Activated CD8-positive, alpha-beta memory T cell treated with anti-CD3 and anti-CD28 coated beads for 1 hour (primary cell): Measurements from ENCODE around the gene CTSW.
"Not testable (repeated sequence)": the region's sequence is repeated elsewhere in the genome, so short reads cannot be mapped to it uniquely, and the experiment has no call there.

ENCODE experiments used
- DNase-seq, 2 donors: peaks; one replicate each; pipeline ENCODE4 v3.0.0-alpha.2; 2020; ENCODE audit warnings: low read depth in 1 of 2; ENCODE audit errors: extremely low read depth in 1 of 2

The CTSW gene

GRCh38 chr11:65883786-65884715, 4.4 kb downstream of the CTSW start:
- DNase-seq = no peak

GRCh38 chr11:65884716-65885092, 5.1 kb downstream of the CTSW start:
- DNase-seq = peak in 1 of 2 donors; percentile 70

- DNase-seq = no peak
Measured at GRCh38 chr11:65885231-65885630, 5.6 kb downstream of the CTSW start.

- no peak for DNase-seq
Measured at GRCh38 chr11:65885808-65886536, 6.3 kb downstream of the CTSW start.

- no peak for DNase-seq
Measured at GRCh38 chr11:65886826-65887722, 7.4 kb downstream of the CTSW start.

- DNase-seq = no peak
Measured at GRCh38 chr11:65887723-65888162, 8.1 kb downstream of the CTSW start.

GRCh38 chr11:65888163-65888814, 8.7 kb downstream of the CTSW start, which contains the start of gene FIBP:
Gene FIBP, minus strand, starts transcription at chr11:65888471. Its CDS starts 53 bp downstream, at chr11:65888418.
- peak; percentile 90 to 92 for DNase-seq

GRCh38 chr11:65890324-65891218, 10.9 kb downstream of the CTSW start, which contains the start of gene CCDC85B:
Gene CCDC85B, plus strand, starts transcription at chr11:65890673. Its CDS starts 111 bp downstream, at chr11:65890784.
- peak; percentile 92 to 98 for DNase-seq

- no peak for DNase-seq
Measured at GRCh38 chr11:65891219-65892136, 11.8 kb downstream of the CTSW start.

GRCh38 chr11:65892137-65892540, 12.5 kb downstream of the CTSW start:
- DNase-seq = not testable (repeated sequence)

GRCh38 chr11:65892661-65893317, 13.2 kb downstream of the CTSW start:
- no peak for DNase-seq

- DNase-seq = no peak
Measured at GRCh38 chr11:65894034-65894591, 14.5 kb downstream of the CTSW start.

- DNase-seq = no peak
Measured at GRCh38 chr11:65895482-65895981, 15.9 kb downstream of the CTSW start.

- DNase-seq = no peak
Measured at GRCh38 chr11:65896034-65896999, 16.7 kb downstream of the CTSW start.

- DNase-seq = no peak
Measured at GRCh38 chr11:65897020-65897471, 17.4 kb downstream of the CTSW start.
